GM20000 (cell line): Measurements from ENCODE around the gene SPDYE2.
"Not testable (repeated sequence)": the region's sequence is repeated elsewhere in the genome, so short reads cannot be mapped to it uniquely, and the experiment has no call there.

Source experiments
- DNase-seq: peaks from one replicate; pipeline ENCODE4 v3.0.0; 2012; ENCODE audit warnings: low spot score

SPDYE2 gene

DNA sequence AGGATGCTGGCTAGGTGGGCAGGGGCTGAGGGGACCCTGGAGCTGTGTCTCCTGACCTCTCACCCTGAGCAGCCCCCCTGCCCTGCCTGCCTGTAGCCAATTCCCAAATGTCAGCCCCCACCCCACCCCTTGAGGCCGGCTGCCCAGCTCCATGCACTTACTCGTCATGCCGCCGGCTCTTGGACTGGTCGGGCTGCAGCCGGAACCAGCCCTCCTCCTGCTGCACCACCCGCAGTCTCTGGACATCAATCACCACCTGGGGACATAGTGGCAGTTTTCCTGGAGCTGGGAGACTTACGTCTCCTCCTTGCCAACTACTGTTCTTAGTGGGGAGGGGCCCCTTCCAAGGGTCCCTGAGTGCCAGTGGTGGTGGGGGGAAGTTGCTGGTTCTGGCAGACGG, 48.7 kb downstream of the SPDYE2 start:
- DNase-seq = not testable (repeated sequence)

DNA sequence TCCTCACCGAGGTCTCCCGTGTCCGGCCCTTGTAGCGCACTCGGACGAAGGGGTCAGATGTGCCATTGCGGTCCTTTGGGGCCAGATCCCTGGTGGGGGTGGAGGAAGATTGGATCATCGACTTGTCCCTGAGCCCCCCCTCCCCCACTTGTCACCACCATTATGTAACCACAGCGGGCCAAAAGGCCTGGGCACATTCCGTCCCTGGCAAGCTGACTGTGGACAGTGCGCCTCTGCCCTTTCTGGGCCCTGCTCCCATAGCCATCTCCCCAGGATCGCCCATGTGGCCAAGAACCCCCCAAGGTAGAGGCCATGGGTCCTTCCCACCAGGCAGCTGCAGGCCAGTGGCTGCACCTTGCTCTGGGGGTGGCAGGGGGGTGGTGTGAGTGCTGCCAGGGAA, 51.3 kb downstream of the SPDYE2 start:
- not testable (repeated sequence) for DNase-seq

GRCh38 chr7:102604431-102605145, 53.6 kb downstream of the SPDYE2 start:
- DNase-seq = not testable (repeated sequence)

DNA sequence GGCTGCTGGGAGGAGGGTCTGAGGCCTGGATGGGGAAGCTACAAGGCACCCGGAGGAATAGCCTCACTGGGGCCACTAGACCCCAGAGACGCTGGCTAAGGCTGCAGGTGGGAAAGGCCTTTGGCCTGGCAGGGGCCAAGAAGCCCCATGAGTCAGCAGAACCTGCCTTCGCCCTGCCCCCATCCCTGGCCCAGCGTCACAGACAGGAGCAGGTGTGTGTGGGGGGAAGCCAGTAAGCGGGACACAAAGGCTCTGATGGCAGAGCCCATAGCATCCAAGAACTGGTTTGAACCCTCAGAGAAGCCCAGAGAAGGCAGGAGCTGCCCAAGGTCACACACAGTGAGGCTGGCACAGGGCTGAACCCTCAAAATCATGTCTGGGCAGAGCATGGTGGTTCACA, 55.8 kb downstream of the SPDYE2 start:
- not testable (repeated sequence) for DNase-seq

- DNase-seq = not testable (repeated sequence)
These were observed 58.7 kb downstream of the SPDYE2 start for GRCh38 chr7:102609734-102610133.

- DNase-seq = not testable (repeated sequence)
These were observed 59.4 kb downstream of the SPDYE2 start for GRCh38 chr7:102610441-102610840.

DNA sequence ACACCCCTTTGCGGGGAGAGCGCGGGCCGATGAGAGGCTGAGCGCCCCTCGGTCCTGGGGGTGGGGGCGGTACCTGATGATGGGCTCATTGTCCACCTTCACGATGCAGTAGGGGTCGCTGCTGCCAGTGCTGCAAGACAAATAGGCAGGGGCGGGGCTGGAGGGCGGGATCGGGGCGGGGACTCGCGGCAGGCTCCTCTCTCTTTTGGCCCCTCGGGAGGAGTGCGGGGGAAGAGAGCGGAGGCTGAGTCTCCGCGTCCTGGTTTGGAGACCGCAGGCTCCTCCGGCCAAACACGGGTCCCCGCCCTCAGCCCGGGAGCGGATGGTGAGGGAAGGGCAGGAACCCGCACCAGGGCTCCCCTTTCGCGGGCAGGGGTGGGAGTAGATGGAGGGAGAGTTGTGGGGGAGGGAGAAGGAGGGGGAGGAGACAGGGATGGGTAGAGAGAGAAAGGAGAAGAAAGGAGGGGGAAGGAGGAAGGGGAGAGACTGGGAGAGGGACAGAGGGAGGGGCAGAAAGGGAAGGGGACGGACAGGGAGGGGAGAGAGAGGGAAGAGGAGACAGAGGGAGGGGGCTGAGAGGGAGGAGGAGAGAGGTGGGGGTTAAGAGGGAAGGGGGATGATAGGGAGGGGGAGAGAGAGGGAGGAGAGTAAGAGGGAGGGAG, 60.1 kb downstream of the SPDYE2 start:
- not testable (repeated sequence) for DNase-seq

- not testable (repeated sequence) for DNase-seq
These were observed 60.8 kb downstream of the SPDYE2 start for GRCh38 chr7:102611675-102612325.
